Measurements from ENCODE around the gene TFDP2.

The TFDP2 gene

GRCh38 chr3:141942006-141942405 is 207.3 kb downstream of the TFDP2 start:
- DNase-seq (ENCODE audit: low read depth), result no peak
- TF ChIP-seq CTCF (IDR thresholded peaks at IDR 0.05; ENCODE audit: insufficient read depth, low read depth, low read length, missing control alignments), result no peak

GRCh38 chr3:141941093-141941492 is 208.3 kb downstream of the TFDP2 start:
- TF ChIP-seq CTCF (IDR thresholded peaks at IDR 0.05; ENCODE audit: insufficient read depth, low read depth, low read length, missing control alignments), result no peak
- H3K4me3 ChIP-seq (ENCODE audit: low read length), result no peak overlapping the region

More at GRCh38 chr3:141942006-141942405, 207.3 kb downstream of the TFDP2 start:
- no peak overlapping the region for H3K4me3 ChIP-seq (ENCODE audit: low read length)

GRCh38 chr3:141940194-141940776 is 209.1 kb downstream of the TFDP2 start:
- H3K4me3 ChIP-seq (ENCODE audit: low read length), result no peak overlapping the region
- peak; percentile 99 for DNase-seq (ENCODE audit: low read depth)
- TF ChIP-seq CTCF (IDR thresholded peaks at IDR 0.05; ENCODE audit: insufficient read depth, low read depth, low read length, missing control alignments), result peak; percentile 10

More at GRCh38 chr3:141941093-141941492, 208.3 kb downstream of the TFDP2 start:
- no peak for DNase-seq (ENCODE audit: low read depth)

- no peak for TF ChIP-seq CTCF (IDR thresholded peaks at IDR 0.05; ENCODE audit: insufficient read depth, low read depth, low read length, missing control alignments)
- no peak overlapping the region for H3K4me3 ChIP-seq (ENCODE audit: low read length)
- DNase-seq (ENCODE audit: low read depth), result no peak
These were observed 209.6 kb downstream of the TFDP2 start for GRCh38 chr3:141939759-141940158.

- DNase-seq (ENCODE audit: low read depth), result no peak
- TF ChIP-seq CTCF (IDR thresholded peaks at IDR 0.05; ENCODE audit: insufficient read depth, low read depth, low read length, missing control alignments), result no peak
- H3K4me3 ChIP-seq (ENCODE audit: low read length), result no peak overlapping the region
These were observed 211.3 kb downstream of the TFDP2 start for GRCh38 chr3:141938011-141938500.

- no peak for TF ChIP-seq CTCF (IDR thresholded peaks at IDR 0.05; ENCODE audit: insufficient read depth, low read depth, low read length, missing control alignments)
- H3K4me3 ChIP-seq (ENCODE audit: low read length), result no peak overlapping the region
- DNase-seq (ENCODE audit: low read depth), result no peak
These were observed 215.0 kb downstream of the TFDP2 start for GRCh38 chr3:141934354-141934753.
